Vagina (tissue), 2 donors: Measurements from ENCODE around the gene GSTM2. TPM values are rescaled to one million over a fixed set of nuclear protein-coding genes. Genes with fewer than 3 reads are reported as not detected.

Source experiments
- DNase-seq, 2 donors: peaks; one replicate each; pipeline ENCODE4 v3.0.0-alpha.2; 2017; ENCODE audit errors: extremely low spot score in 2 of 2
- H3K27ac ChIP-seq: fragments of 200-600 bp; sonication (generic); one replicate; pipeline ENCODE4 v1.5.1; 2019
- H3K27me3 ChIP-seq: fragments of 200-600 bp; sonication (generic); one replicate; pipeline ENCODE4 v1.5.1; 2019
- H3K36me3 ChIP-seq, 2 donors: fragments of 200-600 bp; sonication (generic); one replicate each; pipeline ENCODE4 v1.5.1; 2017 to 2019
- H3K4me1 ChIP-seq: fragments of 200-600 bp; sonication (generic); one replicate; pipeline ENCODE4 v1.5.1; 2019
- H3K4me3 ChIP-seq, 2 donors: fragments of 200-600 bp; sonication (generic); 1 replicate in 1 of 2; 2 replicates in 1 of 2; pipeline ENCODE4 v1.5.1; 2016 to 2019
- H3K9me3 ChIP-seq: fragments of 200-600 bp; sonication (generic); one replicate; pipeline ENCODE4 v1.5.1; 2019
- POLR2A ChIP-seq, 2 donors: fragments of 450-650 bp; IDR thresholded peaks; one replicate each; pipeline ENCODE4 v1.6.1; 2017; ENCODE audit warnings: antibody characterized with exemption in 2 of 2, mild to moderate bottlenecking in 2 of 2, moderate library complexity in 2 of 2
- POLR2AphosphoS5 ChIP-seq, 2 donors: sonication (generic); formaldehyde crosslinking; IDR thresholded peaks; one replicate each; pipeline ENCODE4 v1.9.0; 2017; ENCODE audit warnings: antibody characterized with exemption in 2 of 2, mild to moderate bottlenecking in 2 of 2, low read depth in 1 of 2; ENCODE audit not compliant: insufficient read depth in 1 of 2
- intact Hi-C: fragments of 100-400 bp; cut with DNase I; formaldehyde crosslinking; loops from one replicate; pipeline ENCODE4 v1.15.1; 2023
- total RNA-seq: library from RNA; depleted of rRNA; stranded (reverse); fragments of >200 nt; gene quantifications from one replicate; pipeline ENCODE4 v1.2.3, GENCODE V29; 2016
- TF ChIP-seq, protein P1 (sequence below), 3 experiments: fragments of 450-650 bp in 2 of 3; fragments of 200-600 bp in 1 of 3; sonication (generic) in 1 of 3; IDR thresholded peaks; one replicate each; pipeline ENCODE4 v1.5.1; 2017 to 2019; ENCODE audit warnings: antibody characterized with exemption in 3 of 3, mild to moderate bottlenecking in 2 of 3, moderate library complexity in 2 of 3

Gene GSTM2
- total RNA-seq, 1 donor from 2014 or later: 130 TPM

DNA sequence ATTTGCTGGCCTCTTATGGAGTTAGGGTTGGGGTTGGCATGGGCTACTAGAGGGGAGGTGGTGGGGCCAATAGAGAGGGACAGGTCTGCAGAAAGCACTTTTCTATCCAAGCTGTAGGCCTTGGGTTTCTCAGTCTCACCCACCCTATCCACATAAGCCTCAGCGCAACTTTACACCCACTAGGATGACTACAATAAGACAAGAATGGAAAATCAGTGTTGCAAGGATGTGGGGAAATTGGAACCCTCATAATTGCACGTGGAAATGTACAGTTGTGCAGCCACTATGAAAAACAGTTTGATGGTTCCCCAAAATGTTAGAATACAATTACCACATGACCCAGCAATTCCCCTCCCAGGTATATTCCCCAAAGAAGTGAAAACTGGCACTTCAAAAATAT, 26.0 kb upstream of the GSTM2 start:
- Histone ChIP-seq H3K27me3 (no peaks in the 10 kb centered on the region), H3K4me1 (peaks cover 22% of the 10 kb centered on the region), H3K9me3 (no peaks in the 10 kb centered on the region), H3K36me3 (no peaks in the 10 kb centered on the region), H3K4me3 (no peak overlapping the region), H3K27ac (no peak overlapping the region)
- no peak for TF ChIP-seq POLR2AphosphoS5 (IDR thresholded peaks at IDR 0.05; ENCODE audit: insufficient read depth in 1 of 2, low read depth in 1 of 2)
- TF ChIP-seq POLR2A (IDR thresholded peaks at IDR 0.05): no peak
- TF ChIP-seq, protein P1, sequence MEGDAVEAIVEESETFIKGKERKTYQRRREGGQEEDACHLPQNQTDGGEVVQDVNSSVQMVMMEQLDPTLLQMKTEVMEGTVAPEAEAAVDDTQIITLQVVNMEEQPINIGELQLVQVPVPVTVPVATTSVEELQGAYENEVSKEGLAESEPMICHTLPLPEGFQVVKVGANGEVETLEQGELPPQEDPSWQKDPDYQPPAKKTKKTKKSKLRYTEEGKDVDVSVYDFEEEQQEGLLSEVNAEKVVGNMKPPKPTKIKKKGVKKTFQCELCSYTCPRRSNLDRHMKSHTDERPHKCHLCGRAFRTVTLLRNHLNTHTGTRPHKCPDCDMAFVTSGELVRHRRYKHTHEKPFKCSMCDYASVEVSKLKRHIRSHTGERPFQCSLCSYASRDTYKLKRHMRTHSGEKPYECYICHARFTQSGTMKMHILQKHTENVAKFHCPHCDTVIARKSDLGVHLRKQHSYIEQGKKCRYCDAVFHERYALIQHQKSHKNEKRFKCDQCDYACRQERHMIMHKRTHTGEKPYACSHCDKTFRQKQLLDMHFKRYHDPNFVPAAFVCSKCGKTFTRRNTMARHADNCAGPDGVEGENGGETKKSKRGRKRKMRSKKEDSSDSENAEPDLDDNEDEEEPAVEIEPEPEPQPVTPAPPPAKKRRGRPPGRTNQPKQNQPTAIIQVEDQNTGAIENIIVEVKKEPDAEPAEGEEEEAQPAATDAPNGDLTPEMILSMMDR (IDR thresholded peaks at IDR 0.05): no peak
- intact Hi-C loops: loop anchor here (5.0 kb wide), 2 partner anchors 95 to 130 kb away; partner anchors contain the start of gene GNAI3
- peak in 1 of 2 donors; percentile 60 for DNase-seq

DNA sequence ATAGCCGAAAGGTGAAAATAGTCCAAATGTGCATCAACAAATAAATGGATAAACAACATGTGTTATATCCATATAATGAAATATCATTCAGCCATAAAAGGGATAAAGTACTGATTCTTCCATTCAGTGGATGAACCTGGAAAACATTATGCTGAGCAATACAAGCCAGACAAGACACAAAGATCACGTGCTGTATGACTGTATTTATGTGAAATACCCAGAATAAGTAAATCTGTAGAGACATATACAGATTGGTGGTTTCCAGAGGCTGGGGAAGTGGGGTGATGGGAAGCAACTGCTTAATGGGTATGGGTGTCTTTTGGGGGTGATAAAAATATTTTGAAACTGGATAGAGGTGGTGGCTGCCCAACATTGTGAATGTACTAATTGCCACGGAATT, 25.2 kb upstream of the GSTM2 start:
- peak in 1 of 2 donors; percentile 13 for DNase-seq
- intact Hi-C loops: loop anchor here (5.0 kb wide), 2 partner anchors 95 to 130 kb away; partner anchors contain the start of gene GNAI3

DNA sequence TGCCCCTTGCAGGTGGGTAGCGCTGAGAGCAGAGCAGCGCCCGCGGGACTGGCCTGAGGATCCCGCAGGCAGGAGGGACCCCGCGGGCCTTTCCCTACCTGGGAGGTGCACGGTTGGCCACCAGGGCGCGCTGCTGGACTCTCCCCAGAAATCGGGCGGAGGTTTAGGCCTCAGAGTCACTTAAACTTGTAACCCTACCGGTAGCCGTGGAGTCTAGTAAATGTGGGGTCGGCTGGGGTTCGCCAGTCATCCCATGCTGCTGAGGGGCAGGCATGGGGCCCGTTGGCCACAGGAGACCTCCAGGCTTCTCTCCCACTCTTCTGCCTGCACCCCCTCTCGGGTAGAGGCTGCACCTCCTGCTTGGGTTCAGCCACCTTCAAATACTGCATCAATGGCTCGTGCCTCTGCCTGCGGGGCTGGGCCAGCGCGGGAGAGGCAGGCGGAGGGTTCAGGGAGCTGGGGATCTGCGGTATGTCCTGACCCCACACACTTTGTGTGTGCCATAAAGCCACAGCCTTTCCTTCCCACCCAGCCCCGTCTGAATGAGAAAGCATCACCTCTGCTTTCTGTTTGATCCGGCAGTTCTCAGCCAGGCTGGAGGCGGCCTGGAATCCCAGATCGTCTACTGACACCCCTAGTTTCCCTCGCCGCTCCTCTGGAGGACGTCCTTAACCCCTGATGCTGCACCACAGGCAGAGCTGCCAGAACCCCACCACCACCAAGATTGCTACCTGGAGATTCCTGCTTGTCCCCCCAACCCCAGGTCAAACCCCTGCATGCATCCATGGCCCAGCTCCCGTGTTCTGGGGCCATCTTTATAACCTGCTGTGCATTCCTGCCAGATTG, 24.2 kb upstream of the GSTM2 start:
- peaks cover 22% of the 10 kb centered on the region for H3K4me1 ChIP-seq
- H3K36me3 ChIP-seq: no peaks in the 10 kb centered on the region
- no peak overlapping the region for H3K4me3 ChIP-seq
- H3K9me3 ChIP-seq: no peaks in the 10 kb centered on the region
- intact Hi-C loops: loop anchor here (5.0 kb wide), 2 partner anchors 96 to 129 kb away; partner anchors contain the start of gene GNAI3
- H3K27ac ChIP-seq: no peak overlapping the region
- TF ChIP-seq, protein P1 (IDR thresholded peaks at IDR 0.05): peak; percentile 51 to 80 (median 70)
- peak in 1 of 2 donors; percentile 20 for TF ChIP-seq POLR2AphosphoS5 (IDR thresholded peaks at IDR 0.05; ENCODE audit: insufficient read depth in 1 of 2, low read depth in 1 of 2)
- TF ChIP-seq POLR2A (IDR thresholded peaks at IDR 0.05): no peak
- peak in 1 of 2 donors; percentile 87 for DNase-seq
- H3K27me3 ChIP-seq: no peaks in the 10 kb centered on the region

More for the DNA sequence above, 25.2 kb upstream of the GSTM2 start:
- no peak overlapping the region for H3K27ac ChIP-seq
- TF ChIP-seq POLR2A (IDR thresholded peaks at IDR 0.05) (no peak), POLR2AphosphoS5 (IDR thresholded peaks at IDR 0.05; ENCODE audit: insufficient read depth in 1 of 2, low read depth in 1 of 2) (no peak)
- TF ChIP-seq, protein P1 (IDR thresholded peaks at IDR 0.05): no peak
- H3K9me3 ChIP-seq: no peaks in the 10 kb centered on the region
- H3K4me1 ChIP-seq: peaks cover 22% of the 10 kb centered on the region
- no peak overlapping the region for H3K4me3 ChIP-seq
- H3K36me3 ChIP-seq: no peaks in the 10 kb centered on the region
- H3K27me3 ChIP-seq: no peaks in the 10 kb centered on the region

DNA sequence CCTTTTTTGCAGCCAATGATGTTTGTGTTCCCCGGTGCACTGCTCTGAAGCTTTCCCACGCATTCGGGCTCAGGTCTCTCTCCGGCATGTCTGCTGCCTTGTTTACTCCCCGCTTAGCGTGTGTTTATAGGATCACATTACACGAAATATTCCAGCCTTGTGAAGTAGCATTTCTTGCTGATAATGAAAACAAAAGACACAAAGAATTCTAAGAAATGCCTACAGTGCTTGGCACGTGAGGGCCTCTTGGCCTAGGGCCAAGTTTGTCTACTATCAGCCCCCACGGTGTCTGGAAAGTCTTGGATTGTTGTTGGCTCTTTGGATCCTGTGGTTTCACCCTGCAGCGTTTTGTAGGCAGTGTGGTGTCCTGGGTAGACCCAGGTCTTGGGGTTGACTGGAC, 23.2 kb upstream of the GSTM2 start:
- Histone ChIP-seq H3K9me3 (no peaks in the 10 kb centered on the region), H3K27me3 (no peaks in the 10 kb centered on the region), H3K27ac (no peak overlapping the region), H3K36me3 (no peaks in the 10 kb centered on the region), H3K4me3 (no peak overlapping the region), H3K4me1 (peaks cover 22% of the 10 kb centered on the region)
- TF ChIP-seq POLR2AphosphoS5 (IDR thresholded peaks at IDR 0.05; ENCODE audit: insufficient read depth in 1 of 2, low read depth in 1 of 2) (no peak), POLR2A (IDR thresholded peaks at IDR 0.05) (no peak)
- TF ChIP-seq, protein P1 (IDR thresholded peaks at IDR 0.05): no peak
- DNase-seq: no peak
- intact Hi-C loops: loop anchor here (5.0 kb wide), 2 partner anchors 97 to 128 kb away; partner anchors contain the start of gene GNAI3
